NB4 (cell line): ENCODE data around the gene SPATA31D1.

Experiments
- CTCF ChIP-seq: IDR thresholded peaks from one replicate; pipeline ENCODE4 v1.5.1; 2012; ENCODE audit warnings: low read depth, low read length
- MYC ChIP-seq: IDR thresholded peaks from 2 replicates; pipeline ENCODE4 v1.6.1; 2011; ENCODE audit warnings: low read depth, low read length
- POLR2A ChIP-seq: IDR thresholded peaks from 2 replicates; pipeline ENCODE4 v1.6.1; 2011; ENCODE audit warnings: mild to moderate bottlenecking; ENCODE audit not compliant: insufficient read length; ENCODE audit errors: extremely low read depth

GRCh38 chr9:82036086-82036485 is 47.5 kb downstream of the SPATA31D1 start:
- TF ChIP-seq POLR2A (no peak), CTCF (no peak), MYC (no peak)
